Esophagus squamous epithelium (tissue), 4 donors: Measurements from ENCODE around the gene CLDN4.

Source experiments
- POLR2A ChIP-seq, 4 donors: fragments of 450-650 bp; IDR thresholded peaks; one replicate each; pipeline ENCODE4 v1.6.1; 2017; ENCODE audit warnings: antibody characterized with exemption in 4 of 4, mild to moderate bottlenecking in 4 of 4, moderate library complexity in 3 of 4
- TF ChIP-seq, protein P1 (sequence below), 6 experiments: fragments of 450-650 bp in 4 of 6; fragments of 200-600 bp in 2 of 6; sonication (generic) in 2 of 6; IDR thresholded peaks; one replicate each; pipeline ENCODE4 v1.5.1; 2016 to 2019; ENCODE audit warnings: antibody characterized with exemption in 6 of 6, mild to moderate bottlenecking in 4 of 6, moderate library complexity in 4 of 6

DNA sequence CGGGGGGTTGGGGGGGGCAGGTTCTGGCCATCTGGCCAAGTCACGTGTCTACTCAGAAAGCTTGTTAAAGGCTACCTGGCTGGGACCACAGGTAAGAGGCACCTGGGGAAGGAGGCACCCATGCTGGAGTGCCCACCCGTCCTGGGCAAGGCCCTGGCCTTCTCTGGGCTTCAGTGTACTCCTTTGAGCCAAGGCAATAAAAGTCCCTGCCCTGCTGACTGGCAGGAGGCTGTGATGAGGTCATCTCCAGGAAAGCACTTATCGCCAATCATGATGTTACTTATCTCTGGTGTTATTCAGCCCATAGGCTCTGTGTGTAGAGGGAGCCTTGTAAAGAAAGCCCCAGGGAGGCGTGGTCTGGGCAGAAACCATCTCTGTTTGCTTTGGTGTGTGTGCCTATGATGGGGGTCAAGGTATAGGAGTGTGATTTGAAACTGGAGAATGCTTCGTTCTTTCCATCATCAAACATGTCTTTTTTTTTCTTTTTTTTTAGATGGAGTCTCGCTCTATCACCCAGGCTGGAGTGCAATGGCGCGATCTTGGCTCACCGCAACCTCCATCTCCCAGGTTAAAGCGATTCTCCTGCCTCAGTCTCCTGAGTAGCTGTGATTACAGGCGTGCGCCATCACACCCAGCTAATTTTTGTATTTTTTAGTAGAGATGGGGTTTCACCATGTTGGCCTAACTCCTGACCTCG, 2.5 kb upstream of the CLDN4 start:
- TF ChIP-seq, protein P1, sequence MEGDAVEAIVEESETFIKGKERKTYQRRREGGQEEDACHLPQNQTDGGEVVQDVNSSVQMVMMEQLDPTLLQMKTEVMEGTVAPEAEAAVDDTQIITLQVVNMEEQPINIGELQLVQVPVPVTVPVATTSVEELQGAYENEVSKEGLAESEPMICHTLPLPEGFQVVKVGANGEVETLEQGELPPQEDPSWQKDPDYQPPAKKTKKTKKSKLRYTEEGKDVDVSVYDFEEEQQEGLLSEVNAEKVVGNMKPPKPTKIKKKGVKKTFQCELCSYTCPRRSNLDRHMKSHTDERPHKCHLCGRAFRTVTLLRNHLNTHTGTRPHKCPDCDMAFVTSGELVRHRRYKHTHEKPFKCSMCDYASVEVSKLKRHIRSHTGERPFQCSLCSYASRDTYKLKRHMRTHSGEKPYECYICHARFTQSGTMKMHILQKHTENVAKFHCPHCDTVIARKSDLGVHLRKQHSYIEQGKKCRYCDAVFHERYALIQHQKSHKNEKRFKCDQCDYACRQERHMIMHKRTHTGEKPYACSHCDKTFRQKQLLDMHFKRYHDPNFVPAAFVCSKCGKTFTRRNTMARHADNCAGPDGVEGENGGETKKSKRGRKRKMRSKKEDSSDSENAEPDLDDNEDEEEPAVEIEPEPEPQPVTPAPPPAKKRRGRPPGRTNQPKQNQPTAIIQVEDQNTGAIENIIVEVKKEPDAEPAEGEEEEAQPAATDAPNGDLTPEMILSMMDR (IDR thresholded peaks at IDR 0.05) = no peak
- no peak for TF ChIP-seq POLR2A (IDR thresholded peaks at IDR 0.05)
